Fibroblast of pulmonary artery (primary cell): ENCODE measurements around the gene RAPGEF5.

Experiments
- DNase-seq: peaks from one replicate; pipeline ENCODE4 v3.0.0-alpha.2; 2010; ENCODE audit warnings: low read depth
- H3K4me3 ChIP-seq: replicated peaks from 2 replicates; pipeline ENCODE4 v1.5.1; 2011; ENCODE audit warnings: low read depth, mild to moderate bottlenecking, control low read depth, low read length, moderate library complexity
- CTCF ChIP-seq: IDR thresholded peaks from 2 replicates; pipeline ENCODE4 v1.5.1; 2011; ENCODE audit warnings: mild to moderate bottlenecking, control low read depth, low read length, inconsistent platforms; ENCODE audit errors: missing control alignments

The RAPGEF5 gene

GRCh38 chr7:22204312-22204711 lies 152.6 kb downstream of the RAPGEF5 start:
- no peak overlapping the region for H3K4me3 ChIP-seq
- TF ChIP-seq CTCF, result no peak
- DNase-seq, result no peak

GRCh38 chr7:22202141-22202540 lies 154.8 kb downstream of the RAPGEF5 start:
- DNase-seq, result no peak
- TF ChIP-seq CTCF, result no peak
- no peak overlapping the region for H3K4me3 ChIP-seq

- TF ChIP-seq CTCF, result no peak
- H3K4me3 ChIP-seq, result no peak overlapping the region
- no peak for DNase-seq
Observed at GRCh38 chr7:22201186-22201880, 155.6 kb downstream of the RAPGEF5 start.

GRCh38 chr7:22200777-22201176 lies 156.2 kb downstream of the RAPGEF5 start:
- no peak overlapping the region for H3K4me3 ChIP-seq
- TF ChIP-seq CTCF, result no peak
- no peak for DNase-seq

GRCh38 chr7:22200238-22200637 lies 156.7 kb downstream of the RAPGEF5 start:
- no peak for TF ChIP-seq CTCF
- no peak overlapping the region for H3K4me3 ChIP-seq

GRCh38 chr7:22197376-22197775 lies 159.6 kb downstream of the RAPGEF5 start:
- TF ChIP-seq CTCF, result no peak
- no peak overlapping the region for H3K4me3 ChIP-seq

More at GRCh38 chr7:22200238-22200637, 156.7 kb downstream of the RAPGEF5 start:
- no peak for DNase-seq

GRCh38 chr7:22196429-22196828 lies 160.5 kb downstream of the RAPGEF5 start:
- no peak for DNase-seq
- TF ChIP-seq CTCF, result no peak
- H3K4me3 ChIP-seq, result no peak overlapping the region

More at GRCh38 chr7:22197376-22197775, 159.6 kb downstream of the RAPGEF5 start:
- DNase-seq, result no peak
